AG09309 (cell line): ENCODE measurements around the gene SNAPIN.

Experiments used
- DNase-seq: peaks from one replicate; pipeline ENCODE4 v3.0.0-alpha.2; 2010; ENCODE audit warnings: low read depth
- H3K4me3 ChIP-seq: 2 replicates; pipeline ENCODE4 v1.5.1; 2011; ENCODE audit warnings: mild to moderate bottlenecking, low read depth, low read length, moderate library complexity; ENCODE audit not compliant: control insufficient read depth
- CTCF ChIP-seq: IDR thresholded peaks from 2 replicates; pipeline ENCODE4 v1.5.1; 2011; ENCODE audit warnings: mild to moderate bottlenecking, low read depth, low read length, inconsistent platforms; ENCODE audit not compliant: insufficient read depth, control insufficient read depth; ENCODE audit errors: missing control alignments

SNAPIN gene

GRCh38 chr1:153630384-153630783 lies 28.1 kb upstream of the SNAPIN start:
- no peak for TF ChIP-seq CTCF
- no peak overlapping the region for H3K4me3 ChIP-seq
- DNase-seq: no peak

- no peak for TF ChIP-seq CTCF
- no peak for DNase-seq
- H3K4me3 ChIP-seq: no peak overlapping the region
Observed at GRCh38 chr1:153631047-153632022, 27.2 kb upstream of the SNAPIN start.

- DNase-seq: no peak
- peak overlapping the region; percentile 89 for H3K4me3 ChIP-seq
- no peak for TF ChIP-seq CTCF
Observed at GRCh38 chr1:153633161-153633753, 25.2 kb upstream of the SNAPIN start.

GRCh38 chr1:153633754-153634665 lies 24.5 kb upstream of the SNAPIN start, which contains the start of gene CHTOP:
Gene CHTOP (plus strand): TSS chr1:153634066. CDS start chr1:153636589, 2,523 bp downstream.
- peak within 1 kb of the TSS; percentile 89 for H3K4me3 ChIP-seq
- peak; percentile 95 for DNase-seq
- TF ChIP-seq CTCF: no peak

- TF ChIP-seq CTCF: no peak
- no peak overlapping the region for H3K4me3 ChIP-seq
- DNase-seq: no peak
Observed at GRCh38 chr1:153635872-153636271, 22.6 kb upstream of the SNAPIN start.

- TF ChIP-seq CTCF: no peak
- H3K4me3 ChIP-seq: no peak overlapping the region
- DNase-seq: no peak
Observed at GRCh38 chr1:153636312-153636711, 22.2 kb upstream of the SNAPIN start.
